Adipocyte (in vitro differentiated cells): ENCODE data around the gene SUPT5H.

Source experiments
- DNase-seq: peaks from one replicate; pipeline ENCODE4 v3.0.0-alpha.2; 2015; ENCODE audit warnings: low read depth
- H3K27me3 ChIP-seq: replicated peaks from 2 replicates; pipeline ENCODE4 v1.7.0; 2013; ENCODE audit warnings: mild to moderate bottlenecking, low read length, moderate library complexity; ENCODE audit not compliant: control insufficient read depth, insufficient read depth
- H3K36me3 ChIP-seq: 2 replicates; pipeline ENCODE4 v1.7.0; 2013; ENCODE audit warnings: low read length, mild to moderate bottlenecking, moderate library complexity; ENCODE audit not compliant: control insufficient read depth, insufficient read depth, severe bottlenecking
- H3K4me1 ChIP-seq: 2 replicates; pipeline ENCODE4 v1.7.0; 2013; ENCODE audit warnings: mild to moderate bottlenecking, low read length, moderate library complexity; ENCODE audit not compliant: control insufficient read depth, insufficient read depth
- H3K4me3 ChIP-seq: 2 replicates; pipeline ENCODE4 v1.7.0; 2013; ENCODE audit warnings: mild to moderate bottlenecking, low read length, moderate library complexity
- H3K9ac ChIP-seq: 2 replicates; pipeline ENCODE4 v1.7.0; 2013; ENCODE audit warnings: mild to moderate bottlenecking, low read length, moderate library complexity
- H3K9me3 ChIP-seq: 2 replicates; pipeline ENCODE4 v1.7.0; 2013; ENCODE audit warnings: mild to moderate bottlenecking, low read length, moderate library complexity; ENCODE audit not compliant: control insufficient read depth

SUPT5H gene

DNA sequence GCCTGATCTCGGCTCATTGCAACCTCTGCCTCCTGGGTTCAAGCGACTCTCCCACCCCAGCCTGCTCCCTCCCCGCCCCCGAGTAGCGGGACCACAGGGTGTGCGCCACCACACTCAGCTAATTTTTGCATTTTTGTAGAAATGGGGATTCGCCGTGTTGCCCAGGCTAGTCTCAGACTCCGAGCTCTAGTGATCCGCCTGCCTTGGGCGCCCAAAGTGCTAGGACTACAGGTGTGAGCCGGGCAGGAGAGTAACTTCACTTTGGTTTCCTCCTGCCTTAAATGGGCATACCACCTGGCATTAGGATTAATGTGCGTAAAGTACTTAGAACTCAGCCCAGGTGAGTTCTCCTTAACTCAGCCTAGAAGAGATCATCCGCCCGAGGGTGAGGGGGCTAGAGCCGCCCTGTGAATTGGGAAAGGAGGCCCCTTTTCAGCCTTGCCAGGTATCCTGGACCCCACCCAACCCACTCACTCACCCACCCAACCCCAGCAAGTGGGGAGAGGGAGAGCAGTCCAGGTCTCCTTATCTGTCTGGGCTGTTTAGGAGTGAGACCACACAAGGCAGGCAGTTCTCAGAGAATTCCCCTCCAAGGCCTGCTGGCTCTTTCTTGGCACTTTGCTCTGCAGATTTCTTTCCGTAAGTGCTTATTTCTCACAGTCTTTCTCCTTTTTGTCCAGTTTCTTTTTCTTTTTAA lies 40.0 kb upstream of the SUPT5H start:
- Histone ChIP-seq H3K9ac (peak overlapping the region; percentile 88), H3K27me3 (no peaks in the 10 kb centered on the region), H3K4me1 (peaks cover 40% of the 10 kb centered on the region), H3K9me3 (no peaks in the 10 kb centered on the region), H3K36me3 (peaks cover 15% of the 10 kb centered on the region), H3K4me3 (peak overlapping the region; percentile 83)
- peak; percentile 30 for DNase-seq

DNA sequence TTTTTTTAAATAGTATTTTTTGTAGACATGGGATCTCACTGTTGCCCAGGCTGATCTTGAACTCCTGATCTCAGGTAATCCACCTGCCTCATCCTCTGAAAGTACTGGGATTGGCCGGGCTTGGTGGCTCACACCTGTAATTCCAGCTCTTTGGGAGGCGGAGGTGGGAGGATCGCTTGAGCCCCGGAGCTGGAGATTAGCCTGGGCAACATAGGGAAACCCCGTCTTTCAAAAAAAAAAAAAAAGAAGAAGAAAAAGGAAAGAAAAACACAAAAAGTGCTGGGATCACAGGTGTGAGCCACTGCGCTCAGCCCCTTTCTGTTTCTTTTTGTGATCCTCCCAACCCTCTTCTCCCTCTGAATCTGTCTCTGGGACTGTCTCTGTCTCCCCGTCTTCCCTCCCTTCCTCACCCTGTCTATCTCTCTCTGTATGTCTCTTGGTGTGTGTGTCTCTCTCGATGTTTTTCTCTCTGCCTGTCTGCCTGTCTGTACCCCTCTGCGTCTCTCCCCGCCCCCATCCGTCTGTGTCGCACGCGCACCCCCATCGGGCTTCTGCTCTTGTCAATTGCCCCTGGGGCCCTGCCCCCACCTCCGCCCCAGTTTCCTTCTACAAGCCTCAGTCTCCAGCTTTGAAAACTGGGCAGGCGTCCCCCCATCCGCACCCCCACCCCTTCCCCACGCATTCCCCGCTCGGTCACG lies 39.3 kb upstream of the SUPT5H start:
- peaks cover 47% of the 10 kb centered on the region for H3K4me1 ChIP-seq
- H3K36me3 ChIP-seq: peaks cover 15% of the 10 kb centered on the region
- H3K9me3 ChIP-seq: no peaks in the 10 kb centered on the region
- peak overlapping the region; percentile 83 for H3K4me3 ChIP-seq
- no peaks in the 10 kb centered on the region for H3K27me3 ChIP-seq
- H3K9ac ChIP-seq: peak overlapping the region; percentile 88
- no peak for DNase-seq

DNA sequence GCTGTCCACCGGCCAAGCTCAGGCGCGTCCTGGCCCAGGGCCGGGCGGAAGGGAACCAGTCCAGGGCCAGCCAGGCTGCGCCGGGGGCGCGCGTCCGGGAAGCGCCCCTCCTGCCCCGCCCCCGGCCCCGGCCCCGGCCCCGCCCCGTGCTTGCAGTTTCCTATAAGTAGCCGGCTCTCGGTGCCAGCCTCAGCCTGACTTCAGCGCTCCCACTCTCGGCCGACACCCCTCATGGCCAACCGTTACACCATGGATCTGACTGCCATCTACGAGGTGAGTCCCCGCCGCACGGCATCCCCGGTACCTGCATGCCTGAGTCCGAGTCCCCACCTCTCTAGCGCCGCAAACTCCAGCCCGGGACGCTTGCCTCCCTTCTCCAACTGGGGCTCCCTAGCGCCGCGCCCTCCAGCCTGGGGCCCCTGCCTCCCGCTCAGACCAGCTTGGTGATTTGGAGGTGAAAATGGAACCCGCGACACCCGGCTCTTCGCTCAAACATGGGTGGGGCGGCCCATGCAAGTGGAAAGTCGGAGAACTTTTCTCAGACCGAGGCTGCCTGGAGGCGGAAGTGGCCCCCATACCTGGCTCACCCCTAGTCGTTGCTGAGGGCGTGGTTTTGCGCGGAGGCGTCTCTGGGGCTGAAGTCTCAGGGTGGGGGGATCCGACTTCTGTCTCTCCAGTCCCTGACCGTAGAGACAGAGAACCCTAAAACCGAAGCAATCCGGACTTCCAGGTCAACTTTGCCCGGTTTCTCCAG lies 38.5 kb upstream of the SUPT5H start, which contains the start of gene ZFP36:
Gene ZFP36, plus strand, starts transcription at position 192 of the 754 bp plus-strand sequence. Its CDS starts 58 bp downstream, at position 250.
- Histone ChIP-seq H3K36me3 (peaks cover 15% of the 10 kb centered on the region), H3K4me3 (peak within 1 kb of the TSS; percentile 99), H3K27me3 (no peaks in the 10 kb centered on the region), H3K4me1 (peaks cover 47% of the 10 kb centered on the region), H3K9ac (peak within 1 kb of the TSS; percentile 100), H3K9me3 (no peaks in the 10 kb centered on the region)
- peak; percentile 95 for DNase-seq

DNA sequence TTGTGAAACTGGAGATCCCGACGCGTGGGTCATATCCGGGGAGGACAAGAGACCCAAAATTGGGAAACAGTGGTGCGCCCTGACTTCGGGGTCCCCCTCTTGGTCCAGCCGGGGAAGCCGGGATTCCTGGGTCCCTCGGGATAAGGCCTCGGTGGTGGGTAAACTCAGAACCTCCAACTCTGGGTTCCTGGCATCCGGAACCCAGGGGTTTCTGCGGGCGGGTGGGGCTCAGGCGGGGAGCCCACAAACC lies 38.0 kb upstream of the SUPT5H start:
- H3K4me3 ChIP-seq: peak overlapping the region; percentile 99
- peaks cover 42% of the 10 kb centered on the region for H3K4me1 ChIP-seq
- H3K27me3 ChIP-seq: no peaks in the 10 kb centered on the region
- no peak for DNase-seq
- no peaks in the 10 kb centered on the region for H3K9me3 ChIP-seq
- H3K9ac ChIP-seq: peak overlapping the region; percentile 100
- H3K36me3 ChIP-seq: peaks cover 15% of the 10 kb centered on the region

DNA sequence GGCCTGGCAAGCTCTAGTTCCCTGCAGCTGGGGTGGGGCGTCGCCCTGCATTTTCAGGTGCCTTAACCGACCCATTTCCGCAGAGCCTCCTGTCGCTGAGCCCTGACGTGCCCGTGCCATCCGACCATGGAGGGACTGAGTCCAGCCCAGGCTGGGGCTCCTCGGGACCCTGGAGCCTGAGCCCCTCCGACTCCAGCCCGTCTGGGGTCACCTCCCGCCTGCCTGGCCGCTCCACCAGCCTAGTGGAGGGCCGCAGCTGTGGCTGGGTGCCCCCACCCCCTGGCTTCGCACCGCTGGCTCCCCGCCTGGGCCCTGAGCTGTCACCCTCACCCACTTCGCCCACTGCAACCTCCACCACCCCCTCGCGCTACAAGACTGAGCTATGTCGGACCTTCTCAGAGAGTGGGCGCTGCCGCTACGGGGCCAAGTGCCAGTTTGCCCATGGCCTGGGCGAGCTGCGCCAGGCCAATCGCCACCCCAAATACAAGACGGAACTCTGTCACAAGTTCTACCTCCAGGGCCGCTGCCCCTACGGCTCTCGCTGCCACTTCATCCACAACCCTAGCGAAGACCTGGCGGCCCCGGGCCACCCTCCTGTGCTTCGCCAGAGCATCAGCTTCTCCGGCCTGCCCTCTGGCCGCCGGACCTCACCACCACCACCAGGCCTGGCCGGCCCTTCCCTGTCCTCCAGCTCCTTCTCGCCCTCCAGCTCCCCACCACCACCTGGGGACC lies 37.6 kb upstream of the SUPT5H start:
- peak; percentile 66 for DNase-seq
- H3K27me3 ChIP-seq: no peaks in the 10 kb centered on the region
- H3K4me3 ChIP-seq: peak overlapping the region; percentile 99
- peak overlapping the region; percentile 100 for H3K9ac ChIP-seq
- peaks cover 38% of the 10 kb centered on the region for H3K4me1 ChIP-seq
- H3K36me3 ChIP-seq: peaks cover 15% of the 10 kb centered on the region
- no peaks in the 10 kb centered on the region for H3K9me3 ChIP-seq

DNA sequence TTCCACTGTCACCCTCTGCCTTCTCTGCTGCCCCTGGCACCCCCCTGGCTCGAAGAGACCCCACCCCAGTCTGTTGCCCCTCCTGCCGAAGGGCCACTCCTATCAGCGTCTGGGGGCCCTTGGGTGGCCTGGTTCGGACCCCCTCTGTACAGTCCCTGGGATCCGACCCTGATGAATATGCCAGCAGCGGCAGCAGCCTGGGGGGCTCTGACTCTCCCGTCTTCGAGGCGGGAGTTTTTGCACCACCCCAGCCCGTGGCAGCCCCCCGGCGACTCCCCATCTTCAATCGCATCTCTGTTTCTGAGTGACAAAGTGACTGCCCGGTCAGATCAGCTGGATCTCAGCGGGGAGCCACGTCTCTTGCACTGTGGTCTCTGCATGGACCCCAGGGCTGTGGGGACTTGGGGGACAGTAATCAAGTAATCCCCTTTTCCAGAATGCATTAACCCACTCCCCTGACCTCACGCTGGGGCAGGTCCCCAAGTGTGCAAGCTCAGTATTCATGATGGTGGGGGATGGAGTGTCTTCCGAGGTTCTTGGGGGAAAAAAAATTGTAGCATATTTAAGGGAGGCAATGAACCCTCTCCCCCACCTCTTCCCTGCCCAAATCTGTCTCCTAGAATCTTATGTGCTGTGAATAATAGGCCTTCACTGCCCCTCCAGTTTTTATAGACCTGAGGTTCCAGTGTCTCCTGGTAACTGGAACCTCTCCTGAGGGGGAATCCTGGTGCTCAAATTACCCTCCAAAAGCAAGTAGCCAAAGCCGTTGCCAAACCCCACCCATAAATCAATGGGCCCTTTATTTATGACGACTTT lies 36.8 kb upstream of the SUPT5H start:
- Histone ChIP-seq H3K4me1 (peaks cover 34% of the 10 kb centered on the region), H3K36me3 (peaks cover 15% of the 10 kb centered on the region), H3K9ac (peak overlapping the region; percentile 100), H3K9me3 (no peaks in the 10 kb centered on the region), H3K4me3 (peak overlapping the region; percentile 99), H3K27me3 (no peaks in the 10 kb centered on the region)
- peak; percentile 64 for DNase-seq

DNA sequence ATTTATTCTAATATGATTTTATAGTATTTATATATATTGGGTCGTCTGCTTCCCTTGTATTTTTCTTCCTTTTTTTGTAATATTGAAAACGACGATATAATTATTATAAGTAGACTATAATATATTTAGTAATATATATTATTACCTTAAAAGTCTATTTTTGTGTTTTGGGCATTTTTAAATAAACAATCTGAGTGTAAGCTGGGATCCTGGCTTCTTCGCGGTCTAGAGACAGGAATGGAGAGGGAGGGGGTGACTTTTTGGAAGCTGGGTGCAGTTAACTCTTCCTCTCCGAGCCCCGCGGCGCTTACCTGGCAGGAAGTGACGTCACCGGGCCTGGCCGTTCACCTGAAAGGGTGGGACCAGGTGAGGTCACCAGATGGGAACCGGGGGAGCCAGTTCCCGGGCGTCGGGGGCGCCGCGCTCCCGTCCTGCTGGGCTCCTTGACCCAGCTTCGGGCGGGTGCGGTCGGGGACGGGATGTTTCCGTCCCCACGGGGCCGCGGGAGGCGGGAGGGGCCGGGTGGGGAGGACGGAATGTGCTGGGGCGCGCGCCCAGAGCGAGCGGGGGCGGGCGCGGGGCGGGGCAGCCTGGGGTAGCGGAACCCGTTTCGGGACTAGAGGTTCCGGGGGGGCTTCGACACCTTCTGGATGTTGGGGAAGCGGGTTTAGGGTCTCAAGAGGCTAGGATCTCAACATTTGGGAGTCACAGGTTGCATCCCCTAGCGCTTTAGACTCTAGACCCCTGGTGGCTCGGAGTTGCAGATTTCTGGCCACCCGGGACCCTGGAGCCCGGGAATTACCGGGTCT lies 36.0 kb upstream of the SUPT5H start:
- peak overlapping the region; percentile 100 for H3K9ac ChIP-seq
- H3K4me1 ChIP-seq: peaks cover 36% of the 10 kb centered on the region
- no peaks in the 10 kb centered on the region for H3K9me3 ChIP-seq
- peak overlapping the region; percentile 99 for H3K4me3 ChIP-seq
- peak; percentile 93 for DNase-seq
- H3K27me3 ChIP-seq: no peaks in the 10 kb centered on the region
- peaks cover 15% of the 10 kb centered on the region for H3K36me3 ChIP-seq

DNA sequence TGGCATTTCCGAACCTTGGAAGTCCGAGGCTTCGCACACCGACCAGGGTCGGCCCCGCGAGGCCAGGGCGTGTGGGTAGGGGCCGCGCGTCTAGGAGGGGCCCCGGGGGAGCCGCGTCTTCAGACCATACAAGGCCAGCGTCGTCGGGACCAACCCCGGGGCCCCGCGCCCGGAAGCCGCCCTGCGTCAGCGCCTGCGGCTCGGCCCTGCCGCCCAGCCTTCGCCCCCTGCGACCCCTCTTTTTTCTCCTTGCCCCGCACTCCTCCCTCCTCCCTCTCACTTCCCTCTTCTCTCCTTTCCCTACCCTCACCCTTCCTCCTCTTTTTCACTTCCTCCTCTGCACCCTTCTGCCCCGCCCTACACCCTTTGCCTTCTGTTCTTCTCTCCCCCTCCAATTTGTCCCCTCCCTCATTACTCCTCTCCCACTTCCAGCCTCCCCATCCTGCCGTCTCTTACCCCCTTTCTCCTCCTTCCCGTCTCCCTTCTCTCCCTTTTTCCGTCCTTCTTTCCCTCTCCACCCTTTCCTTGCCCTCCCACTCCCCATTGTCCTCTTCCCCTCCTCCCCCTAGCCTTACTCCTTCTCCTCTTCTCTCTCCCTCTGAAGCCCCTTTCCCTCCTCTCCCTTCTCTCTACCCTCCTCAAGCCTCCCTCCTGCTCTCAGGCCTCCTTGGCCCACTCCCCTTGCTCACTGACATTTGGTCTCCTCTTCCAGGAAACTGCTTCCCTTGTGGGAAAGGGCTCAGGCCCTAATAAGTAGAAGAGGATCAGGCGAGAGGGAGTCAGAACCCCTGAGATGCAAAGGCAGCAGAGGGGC lies 35.2 kb upstream of the SUPT5H start:
- Histone ChIP-seq H3K36me3 (peaks cover 15% of the 10 kb centered on the region), H3K27me3 (no peaks in the 10 kb centered on the region), H3K9me3 (no peaks in the 10 kb centered on the region), H3K9ac (peak overlapping the region; percentile 100), H3K4me1 (peaks cover 44% of the 10 kb centered on the region), H3K4me3 (peak overlapping the region; percentile 99)
- DNase-seq: peak; percentile 88

DNA sequence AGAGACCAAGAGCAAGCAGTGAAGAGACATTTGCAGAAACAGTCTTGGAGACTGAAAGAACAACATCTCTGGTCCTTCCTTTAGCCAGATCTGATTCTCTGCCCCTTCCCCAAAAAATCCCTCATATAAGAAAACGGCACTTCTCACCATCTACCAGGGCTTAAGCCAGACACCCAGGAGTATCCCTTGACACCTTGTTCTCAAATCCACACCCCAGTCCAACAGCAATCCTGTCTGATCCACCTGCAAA lies 34.6 kb upstream of the SUPT5H start:
- H3K4me3 ChIP-seq: peak overlapping the region; percentile 99
- no peaks in the 10 kb centered on the region for H3K27me3 ChIP-seq
- DNase-seq: no peak
- H3K9ac ChIP-seq: peak overlapping the region; percentile 100
- H3K36me3 ChIP-seq: peaks cover 15% of the 10 kb centered on the region
- H3K4me1 ChIP-seq: peaks cover 48% of the 10 kb centered on the region
- no peaks in the 10 kb centered on the region for H3K9me3 ChIP-seq
